ENCODE data around the gene TXK. TPM values are rescaled to one million over a fixed set of nuclear protein-coding genes. Genes with fewer than 3 reads are reported as not detected.

TXK gene
- polyA plus RNA-seq, 1 donor: 0.65 TPM

DNA sequence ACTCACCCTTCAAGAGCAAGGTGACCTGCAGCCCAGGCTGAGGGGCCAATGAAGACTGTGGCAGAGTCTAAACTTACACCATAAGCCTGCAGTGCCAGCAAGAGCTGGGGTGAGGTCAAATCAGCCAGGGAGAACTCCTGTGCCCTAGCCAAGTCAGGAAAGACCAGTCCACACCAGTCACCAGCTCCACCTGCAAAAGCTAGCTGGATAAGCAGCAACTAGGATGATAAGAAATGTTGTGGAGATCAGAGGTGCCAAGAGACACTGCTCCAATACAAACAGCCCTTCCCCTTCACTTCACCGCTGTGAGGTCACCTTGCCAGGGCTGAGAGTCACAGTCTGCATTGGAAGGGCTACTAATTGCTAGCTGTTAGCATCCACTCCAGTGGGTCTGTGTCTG lies 86.2 kb downstream of the TXK start:
- DNase-seq: no peak

DNA sequence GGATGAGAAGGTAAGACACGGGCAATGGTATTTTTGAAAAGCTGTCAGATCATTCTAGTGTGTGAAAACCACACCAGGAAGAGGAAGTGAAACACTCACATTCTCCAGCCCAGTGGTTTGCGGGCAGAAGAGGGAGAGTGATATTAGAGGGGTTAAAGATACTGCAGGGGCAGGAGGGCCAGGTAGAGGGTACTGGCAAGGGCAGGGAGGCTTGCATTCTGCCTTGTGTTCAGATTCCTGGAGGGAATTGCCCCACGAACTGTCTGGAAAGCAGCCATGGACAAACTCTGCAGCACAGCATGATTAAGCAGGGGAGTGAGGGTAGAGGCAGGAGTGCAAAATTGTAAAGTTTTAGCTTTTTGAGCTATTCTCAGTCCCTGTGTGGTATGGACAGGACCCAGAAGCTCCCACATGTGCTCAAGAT lies 86.6 kb downstream of the TXK start:
- DNase-seq: no peak

DNA sequence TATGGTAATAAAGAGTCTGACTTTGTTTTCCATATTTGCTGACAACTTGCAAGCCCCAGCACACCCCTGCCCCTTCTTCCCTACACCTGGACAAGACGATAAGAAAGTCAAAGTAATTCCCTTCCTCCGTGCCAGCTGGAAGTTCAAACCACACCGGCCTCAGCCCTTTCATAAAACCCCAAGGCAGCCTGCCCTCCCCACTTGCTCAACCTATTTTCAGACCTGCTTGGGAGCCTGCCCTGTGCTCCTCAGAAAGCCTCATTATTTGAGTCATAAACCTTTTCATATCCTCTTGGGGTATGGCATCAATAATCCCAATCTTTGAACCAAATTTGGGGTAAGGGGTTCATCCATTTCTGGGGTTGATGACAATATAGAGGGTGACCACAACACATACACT lies 88.0 kb downstream of the TXK start:
- no peak for DNase-seq

DNA sequence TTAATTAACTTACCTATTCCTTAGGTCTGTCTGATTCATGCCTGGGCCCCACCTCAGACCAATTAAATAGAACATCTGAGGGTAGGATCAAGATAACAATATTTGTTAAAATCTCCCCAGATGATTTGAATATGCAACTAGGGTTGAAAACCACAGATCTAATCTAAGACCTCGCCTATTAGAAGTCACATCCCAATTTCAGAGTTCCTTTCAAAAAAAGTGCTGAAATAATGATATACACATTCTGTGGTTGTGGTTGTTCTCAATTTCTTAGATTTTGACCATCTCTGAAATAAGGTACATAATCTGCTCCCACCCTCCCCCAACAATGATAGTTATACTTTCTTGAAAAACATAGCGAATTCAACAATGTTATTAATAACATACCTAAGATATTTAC lies 89.8 kb downstream of the TXK start:
- no peak for DNase-seq

DNA sequence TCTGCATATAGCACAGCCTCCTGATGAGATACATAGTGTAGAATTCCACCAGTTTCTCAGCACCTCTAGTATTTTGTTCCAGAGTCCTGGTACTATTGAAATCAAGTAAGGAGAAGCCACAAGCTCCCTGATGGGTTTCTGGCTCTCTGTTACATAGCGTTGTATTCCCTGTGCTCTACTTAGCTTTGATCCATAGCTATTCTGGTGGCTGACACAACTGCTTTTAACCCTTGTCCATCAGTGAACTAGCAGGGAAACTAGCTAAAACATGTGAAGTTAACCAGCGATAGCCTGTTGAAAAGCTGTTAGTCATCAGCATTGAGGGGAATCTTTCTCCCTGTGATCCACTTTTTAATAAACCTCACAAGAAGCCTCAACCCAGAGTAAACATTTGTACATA lies 90.5 kb downstream of the TXK start:
- no peak for DNase-seq

DNA sequence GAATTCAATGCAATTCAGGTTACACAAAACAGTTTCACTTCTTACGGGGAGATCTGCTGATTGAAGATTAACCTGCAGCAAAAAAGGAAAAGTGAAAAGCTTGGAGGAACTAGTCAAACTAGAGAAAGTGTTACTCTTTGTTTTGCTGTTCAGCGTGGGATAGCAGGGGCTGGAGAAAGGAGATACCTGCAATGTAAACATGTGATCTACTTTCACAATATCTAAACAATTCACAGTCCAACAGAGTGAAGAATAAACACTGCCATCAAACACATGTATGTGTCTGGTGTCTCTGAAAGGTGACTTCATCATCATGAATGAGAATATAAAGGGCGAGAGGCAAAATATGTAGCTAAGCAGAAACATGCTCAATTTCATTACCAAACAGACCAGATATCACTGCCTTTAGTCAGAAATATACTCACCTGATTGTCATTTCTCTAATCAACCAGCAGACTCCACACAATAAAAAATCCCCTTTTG lies 91.0 kb downstream of the TXK start:
- DNase-seq: no peak

DNA sequence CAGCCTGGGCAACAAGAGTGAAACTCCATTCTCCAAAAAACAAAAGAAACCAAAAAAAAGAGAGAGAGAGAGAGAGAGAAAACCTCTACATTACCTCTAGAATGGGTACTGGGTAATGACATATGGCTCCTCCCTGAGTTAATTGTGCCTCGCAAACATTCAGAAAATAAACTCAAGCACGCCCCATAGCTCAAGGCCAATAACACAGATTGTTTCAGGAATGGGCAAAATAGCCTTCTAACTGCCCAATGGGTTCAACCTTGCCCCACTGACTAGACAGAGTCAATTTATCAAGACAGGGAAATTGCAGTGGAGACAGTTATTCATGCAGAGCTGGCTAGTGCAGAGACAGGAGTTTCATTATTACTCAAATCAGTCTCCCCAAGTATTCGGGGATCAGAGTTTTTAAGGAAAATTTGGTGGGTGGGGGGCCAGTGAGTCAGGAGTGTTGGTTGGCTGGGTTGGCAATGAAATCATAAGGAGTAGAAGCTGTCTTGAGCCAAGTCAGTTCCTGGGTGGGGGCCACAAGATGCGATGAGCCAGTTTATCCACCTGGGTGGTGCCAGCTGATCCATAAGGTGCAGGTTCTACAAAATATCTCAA lies 92.4 kb downstream of the TXK start:
- DNase-seq: no peak

DNA sequence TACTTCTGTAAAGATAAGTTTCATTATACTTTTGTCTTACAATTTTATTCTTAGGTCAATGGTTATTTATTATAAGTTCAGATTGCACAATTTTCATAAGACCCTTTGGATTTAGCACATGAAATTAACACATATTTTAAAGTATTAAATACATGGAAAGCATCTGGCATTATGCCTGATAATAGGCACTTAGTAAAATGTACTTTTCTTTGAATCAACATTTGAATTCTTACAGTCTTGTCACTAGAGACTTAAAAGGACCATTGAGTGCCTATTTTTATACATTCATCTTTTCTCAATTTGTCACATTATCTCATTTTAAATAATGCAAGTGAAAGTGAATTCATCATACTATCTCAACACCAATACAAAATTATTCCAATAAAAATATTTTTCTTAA lies 94.5 kb downstream of the TXK start:
- no peak for DNase-seq

DNA sequence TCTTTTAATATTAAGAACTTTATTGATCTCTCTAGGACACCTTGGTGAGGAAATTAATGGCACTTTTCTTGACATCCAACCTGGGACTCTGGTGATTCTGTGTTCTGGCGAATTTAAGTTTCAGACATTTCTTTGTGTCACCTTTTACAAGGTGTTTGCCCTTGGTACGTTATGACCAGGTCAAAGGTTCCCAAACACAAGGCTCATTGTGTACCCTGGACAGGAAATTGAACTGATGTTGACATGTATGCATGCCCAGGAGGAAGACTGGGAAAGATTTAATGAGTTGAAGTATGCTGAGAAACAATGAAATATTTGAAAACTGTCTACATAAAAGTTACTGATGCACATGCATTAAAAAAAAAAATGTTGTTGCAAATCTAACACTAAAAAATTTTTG lies 95.4 kb downstream of the TXK start:
- DNase-seq: no peak

DNA sequence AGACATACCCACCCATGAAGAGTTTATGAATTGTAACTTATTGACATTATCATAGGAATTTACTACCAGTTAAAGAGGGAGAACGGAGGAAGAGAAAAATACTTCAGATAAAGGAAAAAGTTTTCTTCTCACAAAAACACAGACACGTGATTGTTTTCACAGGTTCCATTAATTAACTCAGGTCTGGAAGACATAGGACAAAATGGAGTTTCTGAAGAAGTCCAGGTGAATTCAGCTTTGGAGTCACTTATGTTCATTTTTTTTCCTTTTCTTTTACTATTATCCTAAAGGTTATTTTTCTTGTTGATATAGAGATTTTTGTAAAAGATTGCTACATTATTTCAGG lies 97.0 kb downstream of the TXK start:
- DNase-seq: no peak

DNA sequence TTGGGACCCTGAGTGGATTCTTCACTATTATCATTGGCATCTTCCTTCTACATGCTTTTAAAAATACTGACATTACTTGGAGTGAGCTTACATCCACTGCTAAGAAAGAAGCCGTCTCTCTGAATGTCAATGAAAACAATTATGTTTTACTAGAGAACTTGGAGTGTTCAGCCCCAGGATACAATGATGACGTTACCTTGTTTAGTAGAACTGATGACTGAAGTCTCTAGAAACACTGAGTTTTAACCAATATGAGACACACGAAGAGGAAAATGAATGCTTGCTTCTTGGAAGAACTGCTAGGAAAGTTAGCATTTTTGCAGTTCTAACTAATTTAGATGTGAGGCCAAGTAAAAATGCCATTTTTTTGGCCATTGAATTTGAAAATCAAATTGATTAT lies 98.1 kb downstream of the TXK start:
- DNase-seq: no peak

DNA sequence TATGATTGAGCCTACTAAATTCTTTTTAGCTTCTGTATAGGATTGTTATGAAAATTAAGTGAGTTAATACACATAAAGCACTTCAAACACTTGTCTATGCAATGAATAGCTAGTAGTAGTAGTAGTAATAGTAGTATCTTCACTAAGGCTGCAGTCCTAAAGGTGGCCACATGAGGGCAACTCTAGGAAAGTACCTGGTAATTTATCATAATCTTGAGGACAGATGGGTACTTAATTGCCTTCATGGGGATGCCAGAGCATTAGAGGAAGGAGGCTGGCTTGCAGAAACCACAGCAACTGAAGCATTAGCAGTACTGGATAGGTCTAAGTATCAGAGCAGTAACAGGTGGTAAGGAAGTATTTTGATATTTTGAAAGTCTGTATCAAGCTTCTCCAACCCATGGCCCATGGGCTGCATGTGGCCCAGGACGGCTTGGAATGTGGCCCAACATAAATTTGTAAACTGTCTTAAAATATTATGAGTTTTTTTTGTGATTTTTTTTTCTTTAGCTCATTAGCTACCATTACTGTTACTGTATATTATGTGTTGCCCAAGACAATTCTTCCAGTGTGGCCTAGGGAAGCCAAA lies 100.1 kb downstream of the TXK start:
- no peak for DNase-seq

DNA sequence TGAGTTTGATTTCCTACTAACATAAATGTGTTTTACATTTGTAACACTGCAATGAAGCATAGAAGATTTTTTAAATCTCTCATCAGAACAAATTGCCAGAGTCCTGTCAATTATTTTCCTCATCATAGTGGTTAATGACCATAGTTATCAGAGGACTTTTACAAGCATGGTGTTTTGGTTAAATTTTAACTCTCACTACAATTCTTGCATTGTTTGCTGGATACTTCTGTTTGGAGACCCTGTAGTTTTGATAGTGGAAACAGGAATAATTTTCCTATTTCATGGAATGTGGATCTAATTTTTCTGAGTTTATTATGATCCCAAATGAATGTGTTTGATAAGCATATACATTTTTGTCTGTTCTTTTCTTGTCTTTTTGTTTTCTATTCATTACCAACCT lies 100.6 kb downstream of the TXK start:
- no peak for DNase-seq

DNA sequence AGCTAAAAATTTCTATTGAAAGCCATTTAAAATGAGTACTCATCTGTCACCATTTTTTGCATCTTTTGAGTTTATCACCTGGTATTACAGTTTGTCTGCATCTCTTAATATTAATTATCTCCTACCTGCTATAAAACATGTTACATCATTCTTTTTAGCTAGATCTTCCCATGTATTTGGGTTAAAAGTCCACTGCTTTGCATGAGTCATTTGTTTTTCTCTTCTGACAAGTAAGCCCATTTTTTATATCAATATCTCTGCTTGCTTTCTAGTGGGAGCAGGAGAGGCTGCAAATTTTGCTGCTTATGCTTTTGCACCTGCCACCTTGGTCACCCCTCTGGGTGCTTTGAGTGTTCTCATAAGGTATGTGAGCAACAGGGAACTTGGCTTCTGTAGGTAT lies 101.3 kb downstream of the TXK start:
- no peak for DNase-seq

DNA sequence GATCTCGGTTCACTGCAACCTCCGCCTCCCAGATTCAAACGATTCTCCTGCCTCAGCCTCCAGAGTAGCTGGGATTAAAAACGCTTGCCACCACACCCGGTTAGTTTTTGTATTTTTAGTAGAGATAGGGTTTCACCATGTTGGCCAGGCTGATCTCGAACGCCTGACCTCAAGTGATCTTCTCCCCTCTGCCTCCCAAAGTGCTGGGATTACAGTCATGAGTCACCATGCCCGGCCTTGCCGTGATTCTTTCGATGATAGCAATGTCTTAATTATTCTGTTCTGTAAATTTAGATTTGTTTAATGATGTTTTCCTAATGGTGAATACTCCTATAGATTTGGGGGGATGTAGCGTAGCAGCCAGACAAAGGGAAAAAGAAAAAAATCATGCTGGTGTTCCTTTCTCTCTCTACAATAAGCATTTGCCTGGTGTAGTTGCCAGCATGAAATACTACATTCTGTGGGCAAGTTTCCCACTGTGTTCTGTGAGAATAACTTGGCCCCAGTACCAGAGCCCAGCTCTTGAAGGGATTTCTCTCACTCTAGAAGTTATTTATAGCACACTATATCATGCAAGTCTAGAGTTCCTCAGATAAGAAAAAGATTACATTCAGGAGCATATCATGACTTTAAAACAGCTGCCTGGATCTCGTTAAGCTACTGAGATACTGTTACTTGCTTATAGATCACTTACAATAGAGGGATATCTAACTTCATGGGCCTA lies 102.1 kb downstream of the TXK start:
- no peak for DNase-seq

DNA sequence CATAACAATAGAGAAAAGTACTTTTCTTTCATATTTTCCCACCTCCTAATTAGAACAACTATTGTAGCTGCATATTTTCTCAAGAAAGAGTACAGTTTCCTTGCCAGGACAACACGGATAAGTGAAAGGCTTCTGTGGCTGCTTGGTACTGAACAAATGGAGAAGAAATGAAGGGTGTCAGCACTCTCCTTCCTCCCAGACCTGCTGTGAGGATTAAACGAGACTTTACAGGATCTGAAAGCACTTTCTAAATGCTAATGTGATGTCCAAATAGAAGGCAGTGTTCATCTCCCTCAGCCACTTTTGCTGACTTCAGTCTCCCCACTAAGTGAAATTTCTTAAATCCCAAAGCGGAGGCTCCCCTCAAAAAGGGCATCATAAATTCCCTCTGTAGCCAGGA lies 103.6 kb downstream of the TXK start:
- DNase-seq: no peak

DNA sequence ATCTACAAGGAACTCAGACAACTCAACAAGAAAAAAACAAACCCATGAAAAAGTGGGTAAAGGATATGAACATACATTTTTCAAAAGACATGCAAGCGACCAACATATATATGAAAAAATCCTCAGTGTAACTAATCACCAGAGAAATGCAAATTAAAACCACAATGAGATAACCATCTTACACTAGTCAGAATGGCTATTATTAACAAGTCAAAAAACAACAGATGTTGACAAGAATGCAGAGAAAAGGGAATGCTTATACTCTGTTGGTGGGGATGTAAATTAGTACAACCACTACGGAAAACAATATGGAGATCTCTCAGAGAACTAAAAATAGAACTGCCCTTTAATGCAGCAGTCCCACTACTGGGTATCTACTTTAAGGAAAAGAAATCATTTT lies 105.4 kb downstream of the TXK start:
- no peak for DNase-seq

DNA sequence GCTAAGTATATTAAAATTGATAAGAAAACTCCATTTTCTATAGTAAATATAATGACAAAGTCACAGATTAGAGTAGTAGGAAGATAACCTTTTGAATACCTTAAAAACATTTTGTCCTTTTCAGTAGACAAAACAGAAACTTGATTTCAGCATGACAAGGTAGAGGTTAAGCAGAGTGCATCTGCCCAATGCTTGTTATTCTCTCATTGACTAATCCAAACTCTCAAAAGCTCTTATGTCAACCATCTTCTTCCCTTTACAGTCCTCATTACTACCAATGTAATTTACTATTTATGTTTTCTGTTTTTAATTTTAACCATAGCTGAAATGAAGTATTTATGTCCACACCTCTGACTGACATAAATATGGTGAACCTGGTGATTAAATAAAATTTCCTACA lies 106.4 kb downstream of the TXK start:
- no peak for DNase-seq

DNA sequence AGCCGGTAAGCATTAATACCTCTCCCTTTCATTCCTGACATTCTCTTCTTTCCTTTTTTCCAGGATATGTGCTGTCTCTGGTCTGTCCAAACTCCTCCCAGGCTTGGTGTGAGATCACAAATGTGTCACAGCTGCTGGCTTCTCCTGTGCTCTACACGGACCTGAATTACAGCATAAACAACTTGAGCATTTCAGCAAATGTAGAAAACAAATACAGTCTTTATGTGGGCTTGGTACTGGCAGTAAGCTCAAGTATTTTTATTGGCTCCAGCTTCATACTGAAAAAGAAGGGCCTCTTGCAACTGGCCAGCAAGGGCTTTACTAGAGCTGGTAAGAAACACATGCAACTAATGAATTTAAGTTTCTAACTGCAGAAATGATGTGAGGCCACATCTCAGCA lies 109.0 kb downstream of the TXK start:
- no peak for DNase-seq

DNA sequence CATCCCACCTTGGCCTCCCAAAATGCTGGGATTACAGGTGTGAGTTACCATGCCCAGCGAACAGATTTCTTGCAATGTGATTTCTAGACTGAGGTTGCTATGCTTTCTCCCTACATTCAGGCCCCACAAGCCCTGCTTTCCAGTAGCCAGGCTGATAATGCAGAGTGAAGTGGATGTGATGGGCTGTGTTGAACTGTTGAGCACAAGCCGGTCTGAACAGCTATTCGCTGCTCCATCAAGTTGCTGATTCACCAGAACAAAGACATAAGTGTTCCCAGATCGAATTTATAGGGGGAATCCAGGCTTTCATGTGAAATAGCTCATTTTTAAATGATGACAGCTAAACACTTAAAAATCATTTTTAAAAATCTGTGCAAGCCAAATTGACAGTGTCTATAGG lies 109.5 kb downstream of the TXK start:
- DNase-seq: no peak

DNA sequence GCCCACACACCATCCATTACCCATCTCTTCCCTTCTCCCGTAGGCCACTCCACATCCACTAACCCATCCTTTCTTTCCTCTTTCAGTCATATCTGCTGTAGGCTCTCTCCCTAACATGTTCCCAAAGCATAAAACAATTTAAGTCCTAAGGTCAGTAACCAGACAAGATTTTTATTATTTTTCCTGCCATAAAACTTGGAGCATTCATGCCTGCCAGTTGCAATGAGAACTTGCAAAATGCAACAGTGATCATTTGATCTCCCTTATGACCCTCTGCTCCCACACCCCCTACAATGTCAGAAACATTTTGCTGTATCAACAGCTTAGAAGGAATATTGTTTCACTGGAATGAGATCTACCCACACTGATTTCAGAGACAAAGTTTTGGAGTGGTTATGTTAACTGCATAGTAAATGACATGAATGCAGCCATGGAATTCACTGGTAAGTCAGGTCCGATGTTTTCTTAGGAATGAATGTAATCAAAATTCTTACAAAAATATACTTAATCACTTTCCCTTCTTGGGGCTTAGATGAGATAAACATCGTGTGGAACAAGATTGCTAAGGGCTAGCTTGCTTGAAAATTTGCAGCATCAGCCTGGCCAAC lies 111.8 kb downstream of the TXK start:
- DNase-seq: no peak

DNA sequence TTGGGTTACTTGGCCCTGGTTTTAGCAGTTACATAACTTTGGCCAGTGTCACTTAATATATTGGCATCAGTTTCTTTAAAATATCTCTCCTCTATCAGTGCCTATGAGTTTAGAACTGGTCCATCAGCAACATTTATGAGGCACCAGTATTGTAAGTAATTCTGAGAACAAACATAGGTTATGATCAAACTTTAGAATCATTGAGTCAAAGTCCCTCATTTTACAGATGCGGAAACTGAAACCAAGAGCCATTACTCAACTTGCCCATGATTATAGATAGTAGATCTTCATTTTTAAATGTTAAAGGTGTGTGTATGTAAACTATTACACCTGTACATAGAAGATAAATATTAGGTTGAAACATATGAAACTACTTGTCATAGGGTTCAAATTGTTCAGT lies 113.0 kb downstream of the TXK start:
- DNase-seq: no peak

DNA sequence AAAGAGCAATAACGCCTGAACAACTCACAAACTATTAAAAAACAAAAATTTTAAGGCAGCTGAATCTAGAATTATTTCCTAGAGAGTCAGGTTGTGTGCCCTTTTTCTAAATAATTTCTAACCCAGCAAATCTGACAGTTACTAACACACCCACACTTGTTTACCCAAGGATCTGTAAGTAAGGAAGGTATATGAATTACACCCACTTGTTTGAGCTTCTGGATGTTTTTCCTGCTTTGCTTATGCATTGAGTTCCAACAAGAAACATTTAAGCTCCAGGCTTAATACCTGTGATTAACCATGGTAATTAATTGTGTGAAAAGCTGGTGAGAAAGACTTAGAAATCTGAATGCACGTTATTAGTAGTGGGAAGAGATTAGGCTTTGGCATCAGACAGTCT lies 115.9 kb downstream of the TXK start:
- no peak for DNase-seq

DNA sequence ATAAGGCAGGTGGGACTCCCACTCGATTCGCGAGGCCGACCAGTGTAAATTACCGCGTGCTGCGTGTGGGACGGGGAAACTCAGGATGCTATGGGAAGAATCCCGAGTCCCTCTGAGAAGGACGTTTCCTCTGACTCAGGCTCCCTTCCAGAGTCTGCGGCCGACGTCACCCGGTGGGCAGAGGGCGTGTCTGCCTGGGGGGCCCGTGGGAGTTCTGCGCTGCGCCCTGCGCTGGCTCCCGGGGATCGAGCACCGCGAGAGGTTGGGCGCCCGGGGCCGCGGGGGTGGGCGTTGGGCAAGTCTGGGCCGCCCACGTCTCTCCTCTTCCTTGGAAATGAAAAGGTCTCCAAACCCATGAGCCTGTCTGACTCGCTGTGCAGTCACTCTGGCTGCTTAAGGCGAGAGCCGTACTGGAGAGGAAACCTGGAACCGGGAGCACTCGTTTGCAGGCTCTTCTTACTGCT lies 116.9 kb downstream of the TXK start:
- DNase-seq: no peak
